Testis (tissue), 2 donors: ENCODE data around the gene KRT36.

Source experiments
- POLR2A ChIP-seq: fragments of 450-650 bp; IDR thresholded peaks from one replicate; pipeline ENCODE4 v1.6.1; 2017; ENCODE audit warnings: antibody characterized with exemption, mild to moderate bottlenecking, moderate library complexity
- TF ChIP-seq, protein P1 (sequence below), 3 experiments: fragments of 450-650 bp in 2 of 3; fragments of 200-600 bp in 1 of 3; sonication (generic) in 1 of 3; IDR thresholded peaks; one replicate each; pipeline ENCODE4 v1.5.1; 2016 to 2019; ENCODE audit warnings: antibody characterized with exemption in 3 of 3, mild to moderate bottlenecking in 2 of 3, moderate library complexity in 1 of 3

DNA sequence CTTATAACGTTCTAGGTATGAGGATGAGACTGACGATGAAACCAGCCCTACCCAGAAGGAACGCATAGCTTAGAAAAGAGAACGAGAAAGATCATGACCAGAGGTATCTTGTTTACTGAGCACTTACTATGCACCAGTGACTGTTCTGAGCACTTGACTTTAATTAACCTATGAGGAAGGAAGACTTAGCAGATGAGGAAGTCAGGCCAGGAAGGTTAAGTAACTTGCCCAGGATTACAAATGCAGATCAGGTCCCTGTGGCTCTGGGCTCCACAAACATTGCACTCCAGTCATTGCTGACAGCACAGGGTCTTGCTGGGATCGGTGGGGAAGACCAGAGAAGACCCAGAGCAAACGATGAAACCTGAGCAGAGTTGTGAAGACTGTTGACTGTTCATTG lies 8.6 kb upstream of the KRT36 start:
- TF ChIP-seq, protein P1, sequence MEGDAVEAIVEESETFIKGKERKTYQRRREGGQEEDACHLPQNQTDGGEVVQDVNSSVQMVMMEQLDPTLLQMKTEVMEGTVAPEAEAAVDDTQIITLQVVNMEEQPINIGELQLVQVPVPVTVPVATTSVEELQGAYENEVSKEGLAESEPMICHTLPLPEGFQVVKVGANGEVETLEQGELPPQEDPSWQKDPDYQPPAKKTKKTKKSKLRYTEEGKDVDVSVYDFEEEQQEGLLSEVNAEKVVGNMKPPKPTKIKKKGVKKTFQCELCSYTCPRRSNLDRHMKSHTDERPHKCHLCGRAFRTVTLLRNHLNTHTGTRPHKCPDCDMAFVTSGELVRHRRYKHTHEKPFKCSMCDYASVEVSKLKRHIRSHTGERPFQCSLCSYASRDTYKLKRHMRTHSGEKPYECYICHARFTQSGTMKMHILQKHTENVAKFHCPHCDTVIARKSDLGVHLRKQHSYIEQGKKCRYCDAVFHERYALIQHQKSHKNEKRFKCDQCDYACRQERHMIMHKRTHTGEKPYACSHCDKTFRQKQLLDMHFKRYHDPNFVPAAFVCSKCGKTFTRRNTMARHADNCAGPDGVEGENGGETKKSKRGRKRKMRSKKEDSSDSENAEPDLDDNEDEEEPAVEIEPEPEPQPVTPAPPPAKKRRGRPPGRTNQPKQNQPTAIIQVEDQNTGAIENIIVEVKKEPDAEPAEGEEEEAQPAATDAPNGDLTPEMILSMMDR (IDR thresholded peaks at IDR 0.05), result no peak
- no peak for TF ChIP-seq POLR2A
